ENCODE data around the gene C4orf50. TPM values are rescaled to one million over a fixed set of nuclear protein-coding genes. Genes with fewer than 3 reads are reported as not detected.
A peak's percentile ranks its signal among the peaks of the same experiment; 100 is the strongest.

Gene C4orf50
- total RNA-seq, 1 experiment from 2014 or later = 0.17 TPM

DNA sequence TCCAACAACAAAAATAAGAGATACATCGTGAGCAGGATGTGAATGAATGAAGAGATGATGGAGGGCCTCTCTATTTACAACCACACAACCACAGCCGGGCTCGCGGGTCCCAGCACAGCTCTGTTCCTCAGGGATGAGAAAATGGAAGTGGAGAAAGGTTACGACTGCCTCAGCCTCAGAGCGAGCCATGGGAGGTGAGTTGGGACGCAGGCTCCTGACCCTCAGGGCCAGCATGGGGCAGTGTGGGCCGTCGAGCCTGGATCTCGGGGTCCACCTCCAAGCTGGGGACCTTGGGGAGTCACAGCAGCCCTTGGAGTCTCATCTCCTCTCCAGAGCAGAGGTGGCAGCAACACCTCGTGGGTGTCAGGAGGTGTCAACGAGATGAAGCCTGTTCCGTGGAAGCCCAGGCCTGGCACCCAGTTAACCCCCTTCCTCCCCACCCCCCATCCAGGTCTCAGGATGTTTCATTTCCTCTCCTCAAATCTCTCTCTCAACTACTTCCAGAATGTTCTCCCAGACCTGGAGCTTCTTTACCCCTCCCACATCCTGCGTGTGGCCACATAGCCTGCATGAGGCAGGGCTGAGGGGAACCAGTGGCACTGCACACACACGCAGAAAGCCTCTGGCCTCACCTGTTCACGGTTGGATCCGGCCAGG lies 25.9 kb downstream of the C4orf50 start:
- Mint-ChIP-seq H3K9me3 (no peaks in the 10 kb centered on the region), H3K4me1 (no peaks in the 10 kb centered on the region; a peak in 1 of 4 replicates), H3K27ac (no peak overlapping the region), H3K36me3 (ENCODE audit: insufficient read depth in 1 of 3, low read depth in 3 of 3) (no peaks in the 10 kb centered on the region), H3K4me3 (no peak overlapping the region; a peak in 1 of 5 replicates), H3K27me3 (ENCODE audit: low read depth) (peaks cover 39% of the 10 kb centered on the region)
- no peak overlapping the region for H3K27ac ChIP-seq (ENCODE audit: insufficient read length, low read depth, low read length)
- H4K91ac ChIP-seq (ENCODE audit: insufficient read length, low read depth, low read length) = no peak overlapping the region
- no peak overlapping the region for H3K18ac ChIP-seq (ENCODE audit: insufficient read length, low read depth, low read length)
- TF ChIP-seq, protein P1, sequence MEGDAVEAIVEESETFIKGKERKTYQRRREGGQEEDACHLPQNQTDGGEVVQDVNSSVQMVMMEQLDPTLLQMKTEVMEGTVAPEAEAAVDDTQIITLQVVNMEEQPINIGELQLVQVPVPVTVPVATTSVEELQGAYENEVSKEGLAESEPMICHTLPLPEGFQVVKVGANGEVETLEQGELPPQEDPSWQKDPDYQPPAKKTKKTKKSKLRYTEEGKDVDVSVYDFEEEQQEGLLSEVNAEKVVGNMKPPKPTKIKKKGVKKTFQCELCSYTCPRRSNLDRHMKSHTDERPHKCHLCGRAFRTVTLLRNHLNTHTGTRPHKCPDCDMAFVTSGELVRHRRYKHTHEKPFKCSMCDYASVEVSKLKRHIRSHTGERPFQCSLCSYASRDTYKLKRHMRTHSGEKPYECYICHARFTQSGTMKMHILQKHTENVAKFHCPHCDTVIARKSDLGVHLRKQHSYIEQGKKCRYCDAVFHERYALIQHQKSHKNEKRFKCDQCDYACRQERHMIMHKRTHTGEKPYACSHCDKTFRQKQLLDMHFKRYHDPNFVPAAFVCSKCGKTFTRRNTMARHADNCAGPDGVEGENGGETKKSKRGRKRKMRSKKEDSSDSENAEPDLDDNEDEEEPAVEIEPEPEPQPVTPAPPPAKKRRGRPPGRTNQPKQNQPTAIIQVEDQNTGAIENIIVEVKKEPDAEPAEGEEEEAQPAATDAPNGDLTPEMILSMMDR (conservative IDR thresholded peaks at IDR 0.05) = no peak
- no peak overlapping the region for H2BK12ac ChIP-seq (ENCODE audit: insufficient read length, low read depth, low read length)
- H4K8ac ChIP-seq (replicated peaks; ENCODE audit: insufficient read length, low read depth, low read length) = no peak overlapping the region
- no peak overlapping the region for H3K9ac ChIP-seq (ENCODE audit: extremely low read depth, insufficient read length, low read length)
- no peak overlapping the region for H3K23ac ChIP-seq (ENCODE audit: insufficient read length, low read depth, low read length)
- H4K5ac ChIP-seq (ENCODE audit: insufficient read length, low read depth, low read length) = no peak overlapping the region
- no peak overlapping the region for H2BK15ac ChIP-seq (ENCODE audit: low read depth, low read length)
- no peaks in the 10 kb centered on the region for H3K79me2 ChIP-seq (ENCODE audit: insufficient read depth, low read length)
- no peak overlapping the region for H3T11ph ChIP-seq (ENCODE audit: low read length)
- H2BK20ac ChIP-seq (ENCODE audit: low read depth, low read length, poor library complexity, severe bottlenecking) = no peak overlapping the region
- no CpG with 5 or more reads among the region's 17 CpGs for WGBS (ENCODE audit: extremely low coverage, insufficient read length, low lambda C conversion rate)
- H3K14ac ChIP-seq (ENCODE audit: insufficient read depth, low read length) = no peak overlapping the region; the same call in 1 of the 2 replicates
- peak; percentile 20 for DNase-seq
- H3K9me3 ChIP-seq (ENCODE audit: control insufficient read depth, low read depth, low read length) = no peaks in the 10 kb centered on the region
- no peak overlapping the region for H2BK5ac ChIP-seq (ENCODE audit: insufficient read length, low read length)
- H3K4me1 ChIP-seq (ENCODE audit: insufficient read depth, low read length) = no peaks in the 10 kb centered on the region
- H2AK5ac ChIP-seq (ENCODE audit: insufficient read length, low read length) = no peak overlapping the region
- no peaks in the 10 kb centered on the region; the same call in 1 of the 2 replicates for H3K27me3 ChIP-seq (ENCODE audit: insufficient read depth, low read length)
- no peaks in the 10 kb centered on the region for H3K79me1 ChIP-seq (ENCODE audit: insufficient read depth, low read depth, low read length, poor library complexity, severe bottlenecking)
- H2BK120ac ChIP-seq (ENCODE audit: low read depth, low read length, poor library complexity, severe bottlenecking) = no peak overlapping the region
- H3K4ac ChIP-seq (ENCODE audit: low read depth, low read length) = no peak overlapping the region
- H2AFZ ChIP-seq (ENCODE audit: low read length) = no peak overlapping the region
- H3K23me2 ChIP-seq (ENCODE audit: insufficient read length, low read depth, low read length, poor library complexity, severe bottlenecking) = no peaks in the 10 kb centered on the region
- H3K56ac ChIP-seq (ENCODE audit: insufficient read length, low read depth, low read length) = no peak overlapping the region
- no peaks in the 10 kb centered on the region for H4K20me1 ChIP-seq (ENCODE audit: control insufficient read depth, insufficient read depth, insufficient read length)
- H3K4me2 ChIP-seq (ENCODE audit: insufficient read depth, insufficient read length, low read length) = no peak overlapping the region

All from H9 (cell line).